Globus pallidus (tissue), 1 donor: Measurements from ENCODE around the gene CACNA1E.

Experiments
- DNase-seq: peaks from one replicate; pipeline ENCODE4 v3.0.0-alpha.2; 2015; ENCODE audit warnings: low spot score

Gene CACNA1E

GRCh38 chr1:181635110-181635509 lies 151.8 kb downstream of the CACNA1E start:
- no peak for DNase-seq

DNA sequence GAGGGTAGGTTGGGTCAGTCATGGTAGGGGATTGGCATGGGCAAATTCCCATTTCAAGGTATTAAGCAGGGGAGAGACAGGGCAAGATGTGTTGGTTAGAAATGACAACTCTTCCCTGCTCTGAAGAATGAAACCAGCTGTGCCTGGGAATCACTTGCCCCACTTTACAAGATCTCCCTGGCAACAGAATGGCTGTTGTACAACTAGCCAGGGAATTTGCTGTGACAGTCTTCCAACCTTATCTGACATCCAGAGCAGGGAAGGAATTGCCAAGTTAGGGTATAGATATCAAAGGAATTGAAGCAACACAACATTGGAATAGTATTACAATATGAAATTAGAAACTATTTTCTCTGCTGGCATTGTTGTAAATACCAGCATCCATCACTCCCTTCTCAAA lies 154.7 kb downstream of the CACNA1E start:
- DNase-seq = no peak

DNA sequence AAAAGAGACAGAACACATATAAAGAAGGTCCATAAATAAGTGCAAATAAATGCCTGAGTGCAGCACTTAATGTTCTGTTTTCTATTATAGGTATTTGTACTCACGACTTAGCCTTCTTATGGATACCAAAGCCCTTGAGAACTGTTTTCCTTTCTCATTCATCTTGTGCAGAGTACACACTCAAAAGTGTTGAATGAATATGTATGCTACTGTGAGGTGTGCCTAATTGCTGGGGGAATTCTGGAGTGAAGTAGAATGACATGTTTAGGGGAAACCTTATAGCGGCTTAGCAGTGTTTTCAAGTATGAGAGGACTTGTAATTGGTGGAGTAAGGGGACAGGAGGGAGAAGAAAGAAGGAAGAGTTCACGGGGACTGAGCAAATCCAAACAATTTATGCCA lies 157.6 kb downstream of the CACNA1E start:
- DNase-seq = no peak

DNA sequence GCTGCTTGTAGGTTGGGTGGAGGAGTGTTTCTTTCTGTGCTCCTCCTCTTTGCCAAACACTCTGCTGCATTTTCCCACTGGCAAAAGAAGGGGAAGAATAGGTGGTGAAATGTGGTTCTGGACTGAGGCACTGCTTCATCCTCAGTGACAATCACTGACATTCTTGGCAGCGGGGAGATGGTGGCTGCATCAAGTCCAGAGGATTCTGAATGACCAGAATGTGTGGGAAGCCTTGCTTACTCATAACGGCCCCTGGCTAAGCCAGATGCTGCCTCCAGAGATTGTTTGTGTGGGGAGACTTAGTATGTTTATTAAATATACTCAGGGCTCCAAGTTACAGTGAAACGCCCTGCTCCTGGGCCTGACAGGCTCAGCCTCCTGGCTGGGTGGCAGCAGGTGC lies 160.3 kb downstream of the CACNA1E start:
- DNase-seq = no peak

DNA sequence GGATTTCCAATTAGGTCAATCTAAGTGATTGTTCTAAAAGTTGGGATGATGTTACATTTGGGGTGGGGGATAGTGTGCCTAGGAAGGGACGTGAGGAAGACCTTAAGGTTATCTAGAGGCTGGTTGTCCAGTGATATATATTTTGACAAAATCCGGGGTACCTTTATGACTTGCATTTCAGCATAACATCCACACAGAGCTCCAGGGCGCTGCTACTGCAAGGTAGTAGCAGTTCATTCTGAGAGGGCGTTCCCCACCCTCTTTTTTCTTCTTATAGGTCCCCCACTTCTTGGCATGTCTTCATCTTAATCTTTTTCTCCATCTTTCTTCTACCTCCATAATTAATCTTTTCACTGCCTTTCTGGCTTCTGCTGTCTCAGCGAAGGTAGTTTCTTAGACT lies 161.9 kb downstream of the CACNA1E start:
- no peak for DNase-seq

DNA sequence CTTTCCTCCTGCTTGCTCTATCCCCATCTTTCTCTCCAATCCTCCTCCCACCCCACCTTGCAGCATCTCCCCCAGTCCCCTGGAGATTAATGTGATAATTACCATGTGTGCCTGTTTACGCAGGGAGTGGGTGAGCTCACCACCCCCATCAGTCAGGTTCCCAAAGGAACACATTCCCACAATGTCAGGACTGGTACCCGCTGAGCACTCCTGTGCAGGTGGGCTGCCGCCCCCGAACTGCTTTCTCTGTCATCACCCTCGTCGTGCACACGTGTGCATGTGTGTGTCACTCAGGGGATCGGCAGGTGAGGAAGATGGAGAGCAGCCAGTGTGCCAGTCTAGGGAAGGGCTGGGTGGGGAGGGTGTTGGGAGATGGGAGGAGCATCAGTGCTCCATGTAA lies 163.4 kb downstream of the CACNA1E start:
- DNase-seq = no peak

GRCh38 chr1:181647314-181648035 lies 164.2 kb downstream of the CACNA1E start:
- DNase-seq = no peak

DNA sequence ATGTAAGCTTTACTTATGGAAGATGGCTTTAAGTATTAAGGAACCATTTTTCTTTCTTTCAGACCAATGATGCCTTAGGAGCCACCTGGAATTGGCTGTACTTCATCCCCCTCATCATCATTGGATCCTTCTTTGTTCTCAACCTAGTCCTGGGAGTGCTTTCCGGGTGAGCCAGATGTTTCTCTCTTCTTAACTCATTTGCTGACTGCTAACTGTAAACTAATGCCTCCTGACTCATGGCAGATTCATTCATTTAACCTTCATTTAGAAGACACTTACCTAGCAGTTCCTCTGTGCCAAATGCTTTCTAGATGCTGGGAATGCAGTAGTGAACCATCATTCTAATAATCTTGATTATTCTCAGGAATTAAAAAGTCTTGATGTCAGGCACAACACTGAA lies 168.0 kb downstream of the CACNA1E start:
- no peak for DNase-seq

GRCh38 chr1:181655756-181656155 lies 172.4 kb downstream of the CACNA1E start:
- no peak for DNase-seq

GRCh38 chr1:181656491-181656890 lies 173.2 kb downstream of the CACNA1E start:
- no peak for DNase-seq

DNA sequence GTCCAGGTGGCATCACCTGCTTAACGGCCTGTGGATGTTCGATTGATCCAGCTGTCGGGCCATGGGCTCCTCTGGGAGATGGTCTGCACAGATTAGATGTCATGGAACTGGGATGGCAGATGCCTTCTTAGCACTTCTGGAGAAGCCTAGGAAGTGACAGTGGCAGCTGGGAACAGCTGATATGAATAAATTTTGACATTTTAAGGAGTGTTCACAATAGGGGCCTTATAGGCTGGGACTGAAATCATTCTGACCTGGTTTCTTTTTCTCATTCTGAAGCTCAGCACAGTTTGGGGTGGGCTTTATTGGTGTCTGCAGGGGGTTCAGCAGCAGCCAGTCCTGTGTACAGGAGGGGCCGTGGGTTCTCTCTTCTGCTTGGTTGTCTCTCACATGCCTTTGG lies 175.3 kb downstream of the CACNA1E start:
- no peak for DNase-seq

DNA sequence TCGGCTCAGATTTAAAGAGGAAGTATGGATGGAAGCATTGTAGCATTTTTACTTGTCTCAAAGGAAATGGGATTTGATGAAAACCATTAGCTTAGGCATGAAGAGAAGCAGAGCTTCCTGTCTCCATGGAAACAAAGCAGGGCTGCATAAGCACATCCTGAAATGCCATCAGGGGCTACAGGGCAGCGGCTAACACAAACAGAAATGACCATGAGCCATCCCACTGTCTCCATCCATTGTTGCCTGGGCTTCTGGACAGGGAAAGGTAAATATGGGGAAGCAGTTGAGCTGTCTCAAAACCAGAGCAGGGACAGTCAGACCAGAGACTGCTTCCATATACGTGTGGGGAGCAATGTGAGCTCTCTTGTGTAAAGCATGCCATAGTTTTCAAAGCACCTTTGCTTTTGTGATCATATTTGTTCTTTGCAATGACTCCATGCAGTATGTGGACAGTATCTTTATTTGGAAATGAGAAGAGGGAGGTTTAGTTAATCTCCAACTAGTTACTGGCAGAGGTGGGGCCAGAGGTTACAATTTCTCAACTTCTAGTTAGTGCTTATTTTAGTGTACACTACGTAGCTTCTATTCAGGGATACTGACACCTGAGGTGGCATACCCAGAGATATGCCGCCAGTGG lies 176.1 kb downstream of the CACNA1E start:
- no peak for DNase-seq

DNA sequence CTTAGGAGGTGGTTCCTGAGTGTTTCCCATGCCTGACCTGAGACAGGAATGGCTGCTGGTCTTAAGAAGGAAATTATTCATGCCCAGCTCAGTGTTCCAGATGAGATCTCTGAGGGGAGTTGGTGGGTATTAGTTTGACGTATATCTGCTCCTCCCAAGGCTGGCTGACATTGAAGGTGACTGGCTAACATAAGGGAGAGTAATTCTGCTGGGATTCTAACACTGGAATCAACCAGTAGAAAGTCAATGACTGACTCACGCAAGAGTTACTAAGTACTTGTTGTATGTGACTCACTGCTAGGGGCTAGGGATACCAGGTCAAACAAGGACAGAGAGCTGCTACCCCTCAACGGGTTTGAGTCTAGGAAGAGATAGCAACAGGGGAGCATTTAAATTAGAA lies 177.3 kb downstream of the CACNA1E start:
- DNase-seq = no peak

GRCh38 chr1:181661569-181661968 lies 178.3 kb downstream of the CACNA1E start:
- DNase-seq = no peak

DNA sequence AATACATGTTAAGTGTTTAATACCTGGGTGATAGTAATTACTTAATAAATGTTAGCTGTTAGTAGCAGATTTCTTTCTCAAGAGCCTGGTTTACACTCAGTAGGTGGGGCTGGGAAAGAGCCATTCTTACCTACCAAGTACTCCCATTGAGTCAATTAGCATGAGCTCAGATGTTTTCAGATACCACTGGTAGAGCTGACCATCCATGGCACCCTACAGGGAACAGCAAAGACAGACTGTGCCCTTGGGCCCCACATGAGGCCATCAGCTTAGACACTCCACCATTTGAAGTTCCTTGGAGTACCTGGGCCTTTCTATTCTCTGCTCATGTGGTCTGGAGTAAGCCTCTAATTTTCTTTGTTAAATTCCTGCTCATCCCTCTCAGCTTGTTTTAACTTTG lies 179.3 kb downstream of the CACNA1E start:
- no peak for DNase-seq

- no peak for DNase-seq
Measured at GRCh38 chr1:181664543-181664942, 181.2 kb downstream of the CACNA1E start.

- DNase-seq = no peak
Measured at GRCh38 chr1:181669246-181669645, 185.9 kb downstream of the CACNA1E start.

DNA sequence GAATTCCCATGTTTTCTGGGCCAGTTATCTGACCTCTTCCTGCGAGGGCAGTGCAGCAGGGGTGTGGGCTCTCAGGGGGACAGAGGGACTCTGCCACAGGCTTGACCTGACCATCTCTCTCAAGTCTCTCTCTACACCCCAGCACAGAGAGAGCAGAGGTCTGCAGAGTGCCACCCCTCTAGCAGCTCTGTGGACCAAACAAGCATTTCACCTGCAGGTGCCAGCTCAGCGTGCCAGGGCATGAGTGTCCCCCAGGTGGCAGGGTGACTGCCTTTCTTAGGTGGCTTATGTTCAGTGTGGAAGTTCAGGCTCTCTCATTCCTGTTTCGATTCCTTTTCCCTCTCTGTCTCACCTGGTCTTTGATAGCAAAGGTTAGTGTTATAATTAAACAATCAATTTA lies 191.3 kb downstream of the CACNA1E start:
- no peak for DNase-seq

DNA sequence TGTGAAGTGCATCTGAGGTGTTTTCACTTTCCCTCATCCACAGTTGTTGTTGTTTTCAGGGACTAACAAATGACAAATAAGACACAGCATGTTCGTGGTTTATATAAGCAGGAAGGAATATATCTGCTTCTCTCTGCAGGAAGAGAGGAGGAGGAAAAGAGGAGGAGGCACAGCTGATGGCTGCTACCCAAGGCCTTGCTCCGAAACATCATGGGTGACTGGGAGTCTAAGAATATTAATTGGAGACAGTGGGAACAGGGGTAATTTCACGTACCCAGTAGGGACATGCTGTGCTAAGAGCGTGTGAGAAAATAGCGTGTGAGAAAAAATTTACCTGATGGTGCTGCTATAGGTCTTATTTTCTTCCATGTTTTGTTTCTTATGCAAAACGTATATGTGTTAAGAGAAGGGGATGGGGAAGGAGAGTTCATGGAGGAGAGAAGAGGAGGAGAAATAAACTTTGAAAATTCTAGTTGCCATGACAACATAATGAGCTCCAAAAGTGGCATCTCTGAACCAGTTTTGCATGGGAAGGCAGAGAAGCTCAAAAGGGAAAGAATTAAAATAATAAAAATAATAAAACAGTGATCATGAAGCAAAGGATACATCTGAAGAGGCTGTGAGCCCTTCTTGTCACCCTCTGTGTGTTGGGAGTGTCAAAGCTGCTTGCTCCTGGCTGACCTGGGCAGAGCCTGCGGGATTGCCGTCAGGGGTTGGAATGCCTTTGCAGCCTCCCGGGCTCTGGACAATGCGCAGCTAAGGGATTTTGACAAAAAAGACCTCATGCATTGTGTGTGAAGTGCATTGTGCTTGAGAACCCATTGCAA lies 192.0 kb downstream of the CACNA1E start:
- no peak for DNase-seq

DNA sequence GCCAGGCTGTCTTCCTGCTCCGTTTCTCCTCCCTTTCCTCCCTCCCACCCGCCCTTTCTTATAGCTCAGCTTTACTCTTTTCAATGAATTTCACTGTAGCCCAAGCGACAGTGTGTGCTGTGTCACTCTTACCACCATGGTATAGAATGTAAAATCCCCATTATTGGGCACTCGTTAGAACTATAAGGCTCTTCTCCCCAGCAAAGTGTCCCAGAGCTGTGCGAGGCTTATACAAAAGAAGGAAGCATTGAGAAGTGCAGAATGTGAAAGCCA lies 192.5 kb downstream of the CACNA1E start:
- no peak for DNase-seq

GRCh38 chr1:181676269-181676668 lies 193.0 kb downstream of the CACNA1E start:
- DNase-seq = peak; percentile 55

- DNase-seq = no peak
Measured at GRCh38 chr1:181680332-181680731, 197.0 kb downstream of the CACNA1E start.

DNA sequence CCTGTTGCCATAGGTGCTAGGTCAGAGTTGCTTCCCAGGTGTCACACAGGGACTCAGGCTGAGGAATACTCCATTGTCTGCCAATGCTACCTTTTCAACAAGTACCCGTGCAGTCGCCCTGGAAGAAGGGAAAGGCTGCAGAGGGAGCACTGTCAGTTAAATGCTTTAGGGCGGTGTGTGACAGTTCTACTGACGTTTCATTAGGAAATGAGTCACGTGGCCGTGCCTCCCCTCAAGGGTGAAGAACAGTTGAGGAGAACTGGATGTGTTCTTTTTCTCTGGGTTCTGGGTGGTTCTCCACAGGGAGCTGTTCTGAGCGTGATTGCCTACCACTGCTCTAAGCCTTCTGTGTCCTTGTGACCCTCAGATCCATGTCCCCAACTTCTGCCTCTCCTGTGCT lies 197.6 kb downstream of the CACNA1E start:
- DNase-seq = no peak
